NCI-H748 (cell line): Measurements from ENCODE around the gene HMGN1.

ENCODE experiments used
- DNase-seq: peaks from one replicate; lab custom pipeline; 2025; ENCODE audit not compliant: unreplicated experiment; lab: John Stamatoyannopoulos, UW

The HMGN1 gene

DNA sequence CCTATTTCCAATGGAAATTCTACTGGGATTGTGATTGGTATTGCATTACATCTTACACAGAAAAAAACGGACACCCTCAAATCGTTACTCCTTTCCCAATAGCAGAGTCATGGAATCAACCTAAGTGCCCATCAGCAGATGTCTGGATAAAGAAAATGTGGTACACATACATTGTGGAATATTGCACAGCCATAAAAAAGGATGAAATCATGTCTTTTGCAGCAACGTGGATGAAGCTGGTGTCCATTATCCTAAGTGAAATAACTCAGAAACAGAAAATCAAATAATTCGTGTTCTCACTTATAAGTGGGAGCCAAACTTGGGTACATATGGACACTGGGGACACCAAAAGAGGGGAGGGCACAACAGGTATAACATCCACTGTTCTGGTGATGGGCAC lies 14.3 kb downstream of the HMGN1 start:
- no peak for DNase-seq

DNA sequence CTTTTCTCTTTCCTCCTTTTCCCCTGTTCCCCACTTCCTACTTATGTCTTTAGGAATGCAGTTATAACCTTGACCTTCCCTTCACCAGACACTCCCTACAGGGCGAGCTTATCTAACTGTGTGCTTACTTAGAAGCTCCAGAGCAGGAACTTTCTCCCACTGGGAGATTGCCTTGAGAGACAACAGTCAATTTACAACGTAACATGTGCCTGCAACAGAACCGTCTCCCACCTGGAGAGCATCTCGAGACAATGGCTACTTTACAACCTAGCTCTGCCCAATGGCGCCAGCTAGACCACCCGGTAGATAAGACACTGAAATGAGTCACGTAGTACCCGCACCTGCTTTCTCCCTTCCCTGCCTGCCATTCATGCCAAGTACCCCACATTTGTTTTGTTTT lies 16.7 kb downstream of the HMGN1 start:
- peak; percentile 71 for DNase-seq

DNA sequence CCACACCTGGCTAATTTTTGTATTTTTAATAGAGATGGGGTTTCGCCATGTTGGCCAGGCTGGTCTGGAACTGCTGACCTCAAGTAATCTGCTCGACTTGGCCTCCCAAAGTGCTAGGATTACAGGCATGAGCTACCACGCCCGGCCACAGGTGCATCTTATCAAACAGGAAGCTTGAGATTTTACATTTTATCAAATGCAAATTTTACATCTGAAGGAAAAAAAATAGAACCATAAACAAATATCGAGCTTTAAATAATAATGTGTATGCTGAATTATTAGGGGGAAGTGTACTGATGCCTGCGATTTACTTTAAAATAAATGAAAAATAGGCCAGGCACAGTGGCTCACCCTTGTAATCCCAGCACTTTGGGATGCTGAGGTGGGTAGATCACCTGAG lies 18.9 kb downstream of the HMGN1 start:
- no peak for DNase-seq

DNA sequence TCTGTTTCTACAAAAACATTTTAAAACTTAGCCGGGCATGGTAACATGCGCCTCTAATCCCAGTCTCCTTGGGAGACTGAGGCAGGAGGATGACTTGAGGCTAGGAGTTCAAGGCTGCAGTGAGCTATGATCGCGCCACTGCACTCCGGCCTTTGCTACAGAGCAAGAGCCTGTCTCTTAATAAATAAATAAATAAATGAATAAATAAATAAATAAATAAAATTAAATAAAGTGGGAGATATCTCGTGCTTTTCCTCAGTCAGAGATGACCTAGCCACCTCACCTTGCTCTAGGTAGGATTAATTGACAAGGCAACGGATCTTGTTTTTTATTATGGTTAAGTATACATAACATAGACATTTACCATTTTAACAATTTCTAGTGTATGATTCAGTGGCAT lies 21.2 kb downstream of the HMGN1 start:
- no peak for DNase-seq

DNA sequence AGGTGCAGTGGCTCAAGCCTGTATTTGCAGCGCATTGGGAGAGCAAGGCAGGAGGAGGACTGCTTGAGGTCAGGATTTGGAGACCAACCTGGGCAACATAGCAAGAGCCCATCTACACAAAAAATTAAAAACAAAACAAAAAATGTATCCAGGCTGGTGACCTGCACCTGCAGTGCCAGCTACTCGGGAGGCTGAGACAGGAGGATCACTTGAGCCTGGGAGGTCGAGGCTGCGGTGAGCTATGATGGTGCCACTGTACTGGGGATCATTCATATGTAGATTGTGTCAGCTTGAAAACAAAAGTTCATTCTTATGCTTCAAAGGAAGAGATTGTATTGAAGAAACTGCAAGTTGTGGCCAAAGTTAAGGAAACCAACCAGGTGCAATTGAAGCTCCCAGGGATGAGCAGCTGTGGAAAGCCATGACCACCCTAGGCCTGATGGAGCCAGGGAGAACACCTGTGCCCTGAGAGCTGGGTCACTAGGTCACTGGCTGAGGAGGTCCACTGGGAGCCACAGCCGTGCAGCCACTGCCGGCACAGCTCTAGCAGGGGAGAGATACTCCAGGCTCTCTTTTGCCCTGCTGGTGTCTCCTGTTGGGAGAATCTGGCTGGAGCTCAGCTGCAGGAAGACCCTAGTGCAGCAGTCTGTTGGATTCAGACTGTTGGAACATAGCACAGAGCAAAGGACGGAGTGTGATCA lies 22.1 kb downstream of the HMGN1 start:
- no peak for DNase-seq

GRCh38 chr21:39325458-39325857 lies 23.4 kb downstream of the HMGN1 start:
- DNase-seq: no peak

- DNase-seq: no peak
Observed at GRCh38 chr21:39321424-39321823, 27.5 kb downstream of the HMGN1 start.

DNA sequence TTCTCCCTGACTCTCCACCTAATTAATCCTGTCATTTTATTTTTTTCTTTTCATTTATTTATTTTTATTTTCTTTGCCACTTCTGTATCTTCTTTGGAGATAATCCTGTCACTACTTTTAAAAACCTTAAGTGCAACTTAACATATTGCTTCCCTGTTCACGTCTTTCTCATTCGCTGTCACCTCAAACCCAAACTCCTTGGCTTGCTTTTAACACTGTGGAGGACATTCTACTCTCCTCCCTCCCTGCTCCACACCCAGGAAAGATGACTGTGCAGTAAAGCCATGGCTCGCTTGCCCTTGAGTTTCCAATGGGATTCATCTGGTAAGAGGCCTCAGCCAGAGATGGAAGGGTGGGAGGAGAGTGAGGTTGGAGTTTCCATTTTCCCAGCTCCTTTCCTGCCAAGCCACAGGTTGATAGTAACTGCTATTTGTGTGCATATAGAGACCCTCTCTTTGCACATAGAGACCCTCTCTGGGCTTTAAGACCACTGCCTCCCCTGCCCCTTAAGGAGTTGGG lies 29.0 kb downstream of the HMGN1 start:
- no peak for DNase-seq

- DNase-seq: no peak
Observed at GRCh38 chr21:39319251-39319756, 29.6 kb downstream of the HMGN1 start.

- DNase-seq: no peak
Observed at GRCh38 chr21:39318091-39318959, 30.6 kb downstream of the HMGN1 start.

GRCh38 chr21:39317134-39318090 lies 31.5 kb downstream of the HMGN1 start:
- no peak for DNase-seq

DNA sequence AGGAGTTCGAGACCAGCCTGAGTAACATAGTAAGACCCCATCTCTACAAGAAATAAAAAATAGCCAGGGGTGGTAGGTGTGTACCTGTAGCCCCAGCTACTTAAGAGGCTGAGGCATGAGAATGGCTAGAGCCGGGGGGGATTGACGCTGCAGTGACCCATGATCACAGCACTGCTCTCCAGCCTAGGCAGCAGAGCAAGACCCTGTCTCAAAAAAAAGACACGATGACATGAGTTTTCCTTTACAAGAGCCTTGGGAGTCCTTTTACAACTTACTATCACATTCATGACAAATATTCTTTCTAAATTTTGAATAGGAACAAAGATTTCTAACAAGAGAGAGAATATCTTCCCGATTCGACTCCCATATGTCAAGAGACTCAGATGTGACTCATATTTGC lies 32.2 kb downstream of the HMGN1 start:
- no peak for DNase-seq

GRCh38 chr21:39315603-39316445 lies 33.1 kb downstream of the HMGN1 start:
- DNase-seq: no peak

DNA sequence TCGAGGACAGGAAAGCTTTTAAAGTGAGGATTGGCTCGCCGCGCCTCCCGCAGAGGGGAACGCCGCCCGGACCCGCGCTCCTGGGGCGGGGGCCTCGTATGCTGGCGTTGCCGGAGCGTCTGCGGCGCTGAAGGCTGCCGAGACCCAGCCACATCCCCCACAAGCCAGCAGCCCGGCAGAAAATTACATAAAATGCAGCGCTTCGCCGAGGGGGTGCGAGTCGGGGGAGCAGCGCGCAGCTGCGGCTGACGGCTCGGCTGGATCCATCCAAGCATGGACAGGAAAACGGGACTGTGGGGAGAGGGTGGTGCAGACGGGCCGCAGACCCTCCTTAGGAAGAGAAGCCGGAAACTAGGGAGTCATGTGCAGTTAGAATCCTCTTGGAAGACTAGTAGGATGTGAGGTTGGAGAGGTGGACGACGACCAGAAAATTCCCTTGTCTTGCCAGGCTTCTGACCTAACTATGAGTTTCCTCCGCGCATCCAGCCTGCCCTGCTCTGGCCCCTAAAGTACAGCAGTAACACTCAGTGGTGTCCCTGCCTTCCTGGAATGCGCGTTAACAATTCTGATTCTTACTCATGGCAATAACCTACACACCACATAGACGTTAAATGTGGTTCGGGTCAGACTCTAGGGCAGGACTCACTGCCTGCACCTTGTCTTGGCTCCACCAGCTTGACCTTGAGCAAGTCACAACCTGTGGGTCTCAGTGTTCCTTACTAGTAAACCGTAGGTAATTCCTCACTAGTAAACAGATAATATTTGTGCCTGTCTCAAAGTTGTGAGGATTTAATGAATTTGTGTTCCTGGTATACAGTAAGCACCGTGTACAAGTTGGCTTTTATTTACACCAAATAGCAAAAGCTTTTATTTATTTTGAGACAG lies 34.5 kb downstream of the HMGN1 start:
- peak; percentile 76 for DNase-seq

GRCh38 chr21:39313571-39314142 lies 35.2 kb downstream of the HMGN1 start, which contains the start of gene BRWD1:
BRWD1 (minus strand) TSS chr21:39313632; CDS start chr21:39313491, 141 bp downstream.
- peak; percentile 90 for DNase-seq

DNA sequence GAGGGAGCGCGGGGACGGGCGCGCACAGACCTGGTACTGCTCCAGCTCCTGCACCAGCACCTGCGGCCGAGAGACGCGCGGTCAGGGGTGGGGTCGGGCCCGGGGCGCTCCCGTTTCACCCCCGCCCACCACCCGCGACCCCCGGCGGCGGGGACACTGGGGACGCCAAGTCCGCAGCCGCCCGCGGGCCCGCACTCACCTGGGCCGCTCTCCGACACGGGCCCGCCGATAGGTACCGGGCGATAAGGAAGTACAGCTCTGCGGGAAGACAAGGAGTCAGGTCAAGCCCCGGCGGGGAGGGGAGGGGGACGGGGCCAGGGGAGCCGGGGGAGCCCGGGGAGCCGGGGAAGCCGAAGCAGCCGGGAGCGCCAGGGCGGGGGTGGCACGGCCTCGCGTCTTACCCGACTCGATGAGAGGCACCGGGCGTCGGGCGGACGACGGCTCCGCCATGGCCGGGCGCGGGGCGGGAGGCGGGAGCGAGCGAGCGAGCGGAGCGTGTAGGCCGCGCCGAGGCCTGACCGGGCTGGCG lies 35.8 kb downstream of the HMGN1 start:
- DNase-seq: no peak

DNA sequence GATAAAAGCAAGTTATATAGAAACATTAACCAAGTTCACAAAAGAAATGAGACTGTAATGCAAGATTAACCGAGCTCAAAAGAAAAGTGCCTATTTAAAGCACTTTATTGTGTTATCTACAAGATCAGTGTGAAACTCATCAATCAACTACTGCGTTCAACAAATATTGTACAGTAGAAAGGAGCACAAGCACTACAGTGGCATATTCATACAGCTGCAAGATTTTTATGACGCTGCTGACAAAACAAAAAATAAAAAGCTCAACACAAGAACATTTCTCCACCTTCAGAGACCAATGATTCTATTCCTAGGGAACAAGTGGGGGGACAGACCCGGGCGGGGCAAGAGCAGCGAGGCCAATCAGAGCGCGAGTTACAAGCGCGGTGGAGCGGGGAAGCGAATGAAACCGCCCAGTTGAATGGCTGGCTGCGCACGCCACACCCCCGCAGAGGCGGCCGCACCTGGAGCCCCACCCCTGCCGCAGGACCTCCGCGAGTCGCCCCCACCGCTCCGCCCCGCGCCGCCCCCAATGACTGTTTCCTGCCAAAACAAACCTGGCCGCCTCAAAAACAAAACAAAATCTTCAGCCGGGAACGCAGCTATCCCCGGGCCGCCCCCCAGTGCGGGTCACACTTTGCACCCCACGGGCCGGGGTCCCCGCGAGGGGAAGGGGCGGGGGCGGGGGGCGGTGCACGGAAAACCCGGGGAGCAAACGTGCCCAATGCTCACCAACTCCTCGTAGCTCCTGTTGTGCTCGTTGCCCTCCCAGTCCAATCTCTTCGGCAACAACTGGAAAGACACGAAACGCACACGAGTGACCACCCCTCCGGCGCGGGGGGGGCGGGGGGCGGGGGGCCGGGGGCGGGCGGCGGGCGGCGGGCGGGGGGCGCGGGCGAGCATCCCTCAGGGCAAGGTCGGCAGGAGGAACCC lies 36.5 kb downstream of the HMGN1 start:
- DNase-seq: peak; percentile 87
